CMK (cell line): Measurements from ENCODE around the gene ADGRG3.

Experiments used
- DNase-seq: peaks from one replicate; pipeline ENCODE4 v3.0.0-alpha.2; 2010; ENCODE audit warnings: low read depth

Gene ADGRG3

DNA sequence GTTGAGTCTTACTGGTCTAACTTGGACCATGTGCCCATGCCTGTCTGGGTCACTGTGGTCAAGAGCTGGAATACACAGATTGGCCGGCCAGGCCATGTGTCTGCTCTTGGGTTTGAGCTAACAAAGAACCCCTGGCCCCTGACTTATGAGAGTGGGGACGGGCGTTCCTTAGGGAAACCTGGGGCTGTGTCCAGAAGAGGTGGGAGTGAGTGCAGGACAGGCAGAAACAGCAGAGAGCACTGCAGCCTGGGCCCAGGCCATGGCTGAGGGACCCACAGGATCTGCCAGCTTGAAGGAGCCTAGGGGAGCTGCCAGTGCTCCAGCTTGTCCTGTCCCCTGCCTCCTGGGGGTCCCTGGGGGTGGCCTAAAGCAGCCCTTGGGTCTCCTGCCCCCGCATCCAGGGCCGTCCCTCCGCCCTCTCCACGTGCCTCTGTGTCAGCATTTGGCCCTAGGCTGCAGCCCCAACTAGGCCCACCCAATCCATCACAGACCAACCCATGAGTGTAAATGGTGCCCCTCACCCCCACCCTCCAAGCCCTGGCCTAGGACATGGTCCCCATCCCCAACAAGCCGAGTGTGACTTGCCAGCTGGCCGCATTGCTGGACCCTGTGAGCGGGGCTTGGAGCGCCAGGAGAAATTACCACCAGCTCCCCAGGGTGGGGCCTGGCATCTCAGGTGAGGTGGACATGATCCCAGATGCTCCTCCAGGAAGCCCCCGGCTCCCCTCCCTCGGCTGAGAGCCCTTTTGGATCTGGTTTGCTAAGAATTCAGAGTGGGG lies 14.0 kb downstream of the ADGRG3 start:
- DNase-seq: no peak

DNA sequence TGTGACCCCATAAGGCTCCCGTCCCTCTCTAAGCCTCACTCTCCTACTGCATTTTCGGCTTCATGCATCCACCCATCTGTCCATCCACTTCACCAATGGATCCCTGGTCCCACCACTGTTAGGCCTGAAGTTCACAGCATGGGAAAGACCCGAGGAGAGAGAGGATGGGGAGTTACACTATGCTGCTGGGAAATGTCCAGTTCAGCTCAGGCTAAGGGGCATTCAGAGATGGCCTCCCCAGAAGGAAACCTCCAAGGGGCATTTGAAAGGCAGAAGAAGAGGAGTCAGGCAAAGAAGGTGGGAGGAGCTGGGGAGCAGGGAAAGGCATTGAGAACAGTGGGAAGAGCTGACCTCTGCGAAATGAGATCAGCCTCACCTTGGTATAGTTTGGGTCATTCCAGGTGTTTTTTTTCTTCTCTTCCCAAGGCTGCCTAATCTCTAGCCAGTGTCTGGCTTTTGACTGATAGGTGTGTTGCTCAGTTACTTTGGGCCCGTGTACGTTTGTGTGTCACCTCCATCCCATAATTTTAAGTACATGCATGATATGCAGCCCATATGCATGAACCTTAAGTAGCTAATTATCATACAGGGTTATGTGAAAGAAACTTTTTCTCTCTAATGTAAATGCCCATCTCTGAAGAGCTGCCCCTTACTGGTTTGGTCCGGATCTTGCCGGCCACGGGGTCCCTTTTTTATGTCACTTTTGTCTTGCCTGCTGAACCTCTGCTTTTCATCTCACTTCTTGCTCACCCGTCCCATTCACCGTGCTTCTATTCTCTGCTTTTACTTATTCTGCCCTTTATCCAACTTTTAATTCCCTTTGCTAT lies 14.9 kb downstream of the ADGRG3 start:
- DNase-seq: no peak

DNA sequence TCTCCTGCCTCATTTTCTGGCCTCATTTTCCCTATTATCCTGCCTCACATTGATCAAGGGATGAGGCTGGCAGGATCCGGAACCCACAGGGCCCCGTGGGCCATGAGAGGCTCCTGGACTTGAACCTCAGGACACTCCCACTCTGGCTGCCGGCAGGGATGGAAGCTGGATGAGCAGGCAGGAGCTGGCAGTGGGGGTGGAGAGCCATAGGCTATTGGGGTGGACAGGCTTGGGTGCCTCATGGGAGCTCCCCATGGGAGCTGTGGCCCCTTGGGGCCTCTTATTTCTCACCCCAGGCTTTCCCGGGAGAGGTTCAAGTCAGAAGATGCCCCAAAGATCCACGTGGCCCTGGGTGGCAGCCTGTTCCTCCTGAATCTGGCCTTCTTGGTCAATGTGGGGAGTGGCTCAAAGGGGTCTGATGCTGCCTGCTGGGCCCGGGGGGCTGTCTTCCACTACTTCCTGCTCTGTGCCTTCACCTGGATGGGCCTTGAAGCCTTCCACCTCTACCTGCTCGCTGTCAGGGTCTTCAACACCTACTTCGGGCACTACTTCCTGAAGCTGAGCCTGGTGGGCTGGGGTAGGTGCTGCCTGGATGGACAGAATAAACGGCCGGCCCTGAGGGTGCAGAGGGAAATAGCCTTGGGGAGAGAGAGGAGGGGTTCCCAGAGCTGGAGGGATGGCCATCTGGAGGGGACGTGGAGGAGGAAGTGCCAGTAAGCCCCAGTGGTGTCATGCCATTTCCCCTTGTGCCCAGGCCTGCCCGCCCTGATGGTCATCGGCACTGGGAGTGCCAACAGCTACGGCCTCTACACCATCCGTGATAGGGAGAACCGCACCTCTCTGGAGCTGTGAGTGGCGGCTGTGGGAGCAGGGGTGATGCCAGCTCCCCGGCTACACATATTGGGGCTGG lies 15.8 kb downstream of the ADGRG3 start:
- no peak for DNase-seq

DNA sequence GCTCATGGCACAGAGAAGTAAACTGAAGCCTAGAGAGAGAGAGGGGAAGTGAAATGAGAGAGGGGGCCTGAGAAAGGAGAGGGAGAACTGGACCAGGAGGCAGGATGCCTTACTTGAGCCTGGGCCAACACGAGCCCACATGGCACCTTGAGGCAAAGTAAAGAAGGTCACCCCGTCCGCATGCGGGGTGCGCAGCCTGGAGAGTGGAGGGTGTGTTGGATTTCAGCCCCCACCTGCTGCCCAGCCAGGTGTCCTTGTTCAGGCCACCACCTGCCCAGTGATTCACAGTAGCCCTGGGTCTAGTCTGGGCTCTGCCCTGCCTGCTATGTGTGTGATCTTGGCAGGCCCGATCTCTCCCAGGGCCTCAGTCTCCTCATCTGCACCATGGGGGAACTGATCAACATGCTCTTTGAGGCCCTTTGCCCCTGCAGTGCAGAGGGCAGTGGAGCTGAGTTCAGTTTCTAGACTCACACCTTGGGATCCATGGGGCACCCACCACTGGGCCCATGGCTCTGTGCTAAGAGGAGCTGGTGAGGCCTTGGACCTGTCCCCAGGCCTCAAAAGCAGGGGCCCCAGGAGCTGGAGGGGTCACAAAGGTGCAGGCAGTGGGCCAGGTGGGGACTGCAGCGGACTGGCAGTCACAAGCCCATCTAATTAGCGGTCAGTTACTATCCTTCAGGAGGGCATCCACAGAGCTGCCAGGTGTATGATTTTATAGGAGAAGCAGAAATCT lies 16.7 kb downstream of the ADGRG3 start:
- DNase-seq: no peak

DNA sequence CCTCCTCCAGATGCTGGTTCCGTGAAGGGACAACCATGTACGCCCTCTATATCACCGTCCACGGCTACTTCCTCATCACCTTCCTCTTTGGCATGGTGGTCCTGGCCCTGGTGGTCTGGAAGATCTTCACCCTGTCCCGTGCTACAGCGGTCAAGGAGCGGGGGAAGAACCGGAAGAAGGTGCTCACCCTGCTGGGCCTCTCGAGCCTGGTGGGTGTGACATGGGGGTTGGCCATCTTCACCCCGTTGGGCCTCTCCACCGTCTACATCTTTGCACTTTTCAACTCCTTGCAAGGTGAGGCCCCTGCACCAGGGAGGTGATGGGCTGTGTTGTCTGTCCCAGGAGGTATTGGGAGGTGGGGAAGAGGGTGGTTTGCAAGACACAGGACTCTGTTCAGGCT lies 17.5 kb downstream of the ADGRG3 start:
- DNase-seq: no peak

DNA sequence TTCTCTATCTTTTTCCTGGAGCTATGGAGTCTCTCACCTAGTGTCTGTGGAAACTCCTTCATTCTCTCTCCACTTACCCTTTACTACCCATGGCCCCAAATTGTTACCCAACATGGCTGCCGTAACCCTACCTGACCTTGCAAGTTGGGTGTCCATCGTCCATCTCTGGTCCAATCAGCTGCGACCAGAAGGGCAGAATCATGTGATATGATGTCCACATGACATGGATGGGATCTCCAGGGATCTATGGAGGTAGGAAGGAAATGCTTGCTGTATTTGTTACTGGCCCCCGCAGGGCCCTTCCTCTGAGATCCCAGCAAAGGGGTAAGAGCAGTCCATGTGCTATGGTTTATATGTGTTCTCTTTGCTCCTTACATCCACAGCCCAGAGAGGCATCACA lies 18.5 kb downstream of the ADGRG3 start:
- DNase-seq: no peak

DNA sequence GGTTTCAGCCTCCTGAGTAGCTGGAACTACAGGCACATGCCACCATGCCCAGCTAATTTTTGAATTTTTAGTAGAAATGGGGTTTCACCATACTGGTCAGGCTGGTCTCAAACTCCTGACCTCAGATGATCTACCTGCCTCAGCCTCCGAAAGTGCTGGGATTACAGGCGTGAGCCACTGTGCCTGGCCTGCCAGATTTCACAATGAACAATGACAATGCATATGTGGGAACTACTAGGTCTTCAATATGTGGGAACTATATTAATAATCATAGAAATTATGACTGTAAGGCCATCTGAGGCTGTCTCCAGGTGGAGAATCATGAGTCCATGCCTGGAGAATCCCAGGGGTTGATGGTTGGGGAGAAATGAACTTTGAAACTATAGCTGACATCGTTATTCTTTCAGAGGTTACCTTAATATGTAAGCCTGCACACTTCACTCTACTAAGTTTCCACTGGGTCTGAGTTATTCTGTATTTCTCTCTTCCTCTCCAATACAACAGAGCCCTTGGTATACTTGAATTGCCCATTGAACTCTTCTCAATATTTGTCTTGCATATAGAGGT lies 19.3 kb downstream of the ADGRG3 start:
- DNase-seq: no peak

DNA sequence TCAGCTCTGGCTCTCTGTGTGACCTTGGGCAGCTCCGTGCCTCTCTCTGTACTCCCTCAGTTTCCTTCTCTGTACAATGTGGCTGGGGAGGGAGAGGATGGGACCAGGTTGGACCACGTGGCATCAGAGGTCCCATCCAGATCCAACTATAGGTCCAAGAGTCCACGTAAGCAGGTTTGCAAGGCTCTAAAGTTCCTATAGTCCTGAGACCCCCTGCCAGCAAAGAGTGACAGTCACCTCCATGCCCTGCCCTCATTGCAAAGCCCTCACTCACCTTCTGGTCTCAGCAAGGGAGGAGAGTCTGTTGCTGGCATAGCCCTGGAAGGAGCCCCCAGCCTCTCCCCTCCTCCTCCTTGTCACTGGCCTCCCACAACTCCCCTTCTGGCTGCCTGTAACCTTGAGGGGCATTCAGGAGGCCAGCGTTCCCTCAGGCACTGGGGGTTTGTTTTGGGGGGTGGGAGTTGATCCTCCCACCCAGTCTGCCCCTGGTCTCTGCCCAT lies 20.4 kb downstream of the ADGRG3 start:
- no peak for DNase-seq

DNA sequence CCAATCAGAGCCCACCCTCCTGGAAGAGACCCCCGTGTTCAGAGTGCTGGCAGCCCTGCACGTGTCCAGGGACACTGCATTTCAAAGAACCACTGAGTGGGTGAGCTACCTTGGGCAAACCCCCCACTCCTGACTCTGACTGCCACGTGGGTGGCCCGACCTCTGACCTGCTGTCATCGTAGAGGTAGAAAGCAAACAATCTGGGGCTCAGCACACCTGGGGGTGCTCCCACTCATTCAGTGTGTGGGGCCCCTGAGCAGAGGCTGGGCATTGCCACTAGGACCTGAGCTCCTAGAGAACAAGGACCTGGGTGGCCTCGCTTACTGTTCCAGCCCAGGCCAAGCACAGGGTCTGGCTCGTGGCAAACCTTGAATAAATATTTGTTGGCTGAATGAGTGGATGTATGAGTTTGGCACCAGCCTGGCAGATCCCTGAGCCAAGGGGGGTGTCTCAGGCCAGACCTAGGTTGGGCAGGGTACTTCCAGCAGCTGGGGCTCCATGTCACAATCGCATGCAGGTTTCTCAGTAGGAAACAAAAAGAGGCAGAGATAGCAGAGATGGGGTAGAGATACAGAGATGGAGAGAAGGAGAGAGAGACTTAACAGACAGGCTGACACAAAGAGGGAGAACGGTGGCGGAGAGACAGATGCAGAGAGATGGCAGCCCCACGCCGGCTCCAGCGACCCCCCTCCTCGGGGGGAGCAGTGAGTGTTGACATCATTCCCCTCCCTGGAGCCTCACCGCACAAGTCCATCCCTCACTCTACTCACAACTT lies 21.1 kb downstream of the ADGRG3 start:
- no peak for DNase-seq

DNA sequence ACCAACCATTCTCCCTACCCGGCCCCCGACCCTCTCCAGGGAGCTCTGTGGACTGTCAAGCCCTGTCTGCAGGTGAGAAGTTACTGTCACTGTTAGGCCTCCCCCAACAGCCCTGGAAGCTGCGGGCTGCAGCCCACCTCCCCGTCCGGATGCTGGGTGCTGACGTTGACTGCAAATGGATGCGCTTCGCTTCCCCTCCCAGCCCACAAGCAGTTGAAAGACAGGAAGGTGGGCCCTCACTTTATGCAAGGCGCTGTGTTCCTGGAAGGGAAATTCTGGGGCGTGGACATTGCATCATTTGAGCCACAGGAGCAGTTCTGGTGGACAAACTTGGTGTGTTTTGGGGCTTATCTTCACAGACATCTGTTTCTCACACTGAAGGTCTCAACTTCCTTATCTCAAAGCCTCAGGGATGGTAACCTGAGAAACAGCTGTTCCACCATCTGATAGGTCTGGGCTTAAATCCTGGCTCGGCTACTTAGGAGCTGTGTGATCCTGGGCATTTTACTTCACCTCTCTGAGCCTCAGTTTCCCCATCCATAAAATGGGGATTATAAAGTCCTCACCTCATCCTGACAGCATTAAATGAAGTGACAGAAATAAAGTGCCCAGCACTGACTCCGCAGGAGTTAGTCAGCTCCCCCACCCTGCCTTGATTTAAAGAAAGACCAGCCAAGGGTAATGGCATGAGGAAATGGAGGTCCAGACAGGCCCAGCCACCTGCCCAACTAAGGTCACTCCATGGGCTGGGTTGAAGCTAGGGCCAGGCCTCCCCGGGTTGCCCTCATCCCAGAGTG lies 21.9 kb downstream of the ADGRG3 start:
- DNase-seq: peak; percentile 100

DNA sequence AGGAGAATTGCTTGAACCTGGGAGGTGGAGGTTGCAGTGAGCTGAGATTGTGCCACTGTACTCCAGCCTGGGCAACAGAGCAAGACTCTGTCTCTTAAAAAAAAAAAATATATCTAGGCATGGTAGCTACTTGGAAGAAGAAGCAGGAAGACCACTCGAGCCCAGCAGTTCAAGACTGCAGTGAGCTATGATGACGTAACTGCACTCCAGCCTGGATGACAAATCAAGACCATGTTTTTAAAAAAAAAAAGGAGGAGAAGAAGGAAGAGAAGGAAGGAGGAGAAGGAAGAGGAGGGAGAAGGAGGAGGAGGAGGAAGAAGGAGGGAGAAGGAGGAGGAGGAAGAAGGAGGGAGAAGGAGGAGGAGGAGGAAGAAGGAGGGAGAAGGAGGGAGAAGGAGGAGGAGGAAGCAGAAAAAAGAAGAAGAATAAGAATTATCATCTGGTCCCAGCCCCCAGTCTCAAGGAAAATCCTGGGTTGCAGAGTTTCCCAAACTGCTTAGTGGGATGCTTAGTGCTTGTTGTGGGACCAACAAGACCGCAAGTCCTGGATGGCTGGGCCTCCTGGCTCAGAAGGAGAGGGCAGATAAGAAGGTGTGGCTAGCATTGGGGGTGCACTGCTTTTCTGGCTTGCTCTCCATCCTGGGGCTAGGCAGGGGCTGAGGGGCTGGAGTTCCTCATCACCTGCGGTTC lies 22.8 kb downstream of the ADGRG3 start:
- peak; percentile 75 for DNase-seq

DNA sequence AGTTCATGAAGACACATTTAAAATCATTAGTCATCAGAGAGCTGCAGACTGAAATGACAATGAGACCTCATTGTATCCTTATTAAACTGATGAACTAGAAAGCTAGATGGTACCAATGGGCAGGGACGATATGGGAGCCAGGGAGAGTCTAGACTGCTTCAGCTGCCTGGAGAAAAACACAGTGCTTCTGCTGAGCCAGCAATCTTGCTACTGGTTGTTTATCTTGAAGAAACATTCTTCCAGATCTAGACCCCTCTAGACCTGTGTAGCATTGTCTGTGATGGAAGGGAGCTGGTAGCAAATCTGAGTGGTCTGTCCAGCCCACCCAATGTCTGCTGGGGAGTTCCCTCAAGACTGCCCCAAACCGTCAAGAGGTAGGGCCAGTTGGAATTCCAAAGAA lies 24.5 kb downstream of the ADGRG3 start:
- no peak for DNase-seq

DNA sequence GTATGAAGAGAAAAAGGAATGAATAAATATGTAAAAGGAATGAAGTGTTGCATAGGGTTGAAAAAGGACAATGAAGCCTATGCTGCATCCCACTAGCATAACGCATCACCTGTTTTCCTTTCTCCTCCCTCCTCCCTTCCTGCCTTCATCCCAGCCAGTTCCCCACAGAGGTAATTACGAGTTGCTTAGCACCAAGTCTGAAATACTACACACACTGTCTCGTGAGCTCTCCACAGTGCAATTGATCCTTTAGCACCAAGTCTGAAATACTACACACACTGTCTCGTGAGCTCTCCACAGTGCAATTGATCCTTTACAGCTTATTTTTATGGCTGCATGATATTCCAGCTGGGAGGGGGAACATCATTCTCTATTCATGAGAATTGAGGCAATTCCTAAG lies 25.4 kb downstream of the ADGRG3 start:
- no peak for DNase-seq

DNA sequence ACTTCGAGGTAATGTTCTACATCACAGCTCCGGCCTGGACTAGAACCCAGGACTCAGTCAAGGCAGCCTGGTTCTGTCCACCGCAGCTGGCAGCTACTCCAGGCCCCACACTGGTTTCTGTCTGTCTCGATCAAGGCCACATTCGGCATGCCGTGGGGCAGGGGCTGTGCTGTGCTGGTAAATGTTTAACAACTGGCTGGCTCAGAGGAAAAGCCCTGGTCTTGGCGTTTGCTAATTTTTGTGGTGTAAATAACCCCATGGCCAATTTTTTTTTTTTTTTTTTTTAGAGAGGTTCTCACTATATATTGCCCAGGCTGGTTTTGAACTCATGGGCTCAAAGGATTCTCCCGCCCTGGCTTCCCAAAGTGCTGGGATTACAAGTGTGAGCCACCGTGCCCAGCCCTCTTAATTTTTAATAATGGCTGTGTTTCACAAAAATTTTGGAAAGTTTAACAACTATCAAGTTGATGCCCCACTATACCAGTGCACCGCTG lies 26.2 kb downstream of the ADGRG3 start:
- DNase-seq: no peak

DNA sequence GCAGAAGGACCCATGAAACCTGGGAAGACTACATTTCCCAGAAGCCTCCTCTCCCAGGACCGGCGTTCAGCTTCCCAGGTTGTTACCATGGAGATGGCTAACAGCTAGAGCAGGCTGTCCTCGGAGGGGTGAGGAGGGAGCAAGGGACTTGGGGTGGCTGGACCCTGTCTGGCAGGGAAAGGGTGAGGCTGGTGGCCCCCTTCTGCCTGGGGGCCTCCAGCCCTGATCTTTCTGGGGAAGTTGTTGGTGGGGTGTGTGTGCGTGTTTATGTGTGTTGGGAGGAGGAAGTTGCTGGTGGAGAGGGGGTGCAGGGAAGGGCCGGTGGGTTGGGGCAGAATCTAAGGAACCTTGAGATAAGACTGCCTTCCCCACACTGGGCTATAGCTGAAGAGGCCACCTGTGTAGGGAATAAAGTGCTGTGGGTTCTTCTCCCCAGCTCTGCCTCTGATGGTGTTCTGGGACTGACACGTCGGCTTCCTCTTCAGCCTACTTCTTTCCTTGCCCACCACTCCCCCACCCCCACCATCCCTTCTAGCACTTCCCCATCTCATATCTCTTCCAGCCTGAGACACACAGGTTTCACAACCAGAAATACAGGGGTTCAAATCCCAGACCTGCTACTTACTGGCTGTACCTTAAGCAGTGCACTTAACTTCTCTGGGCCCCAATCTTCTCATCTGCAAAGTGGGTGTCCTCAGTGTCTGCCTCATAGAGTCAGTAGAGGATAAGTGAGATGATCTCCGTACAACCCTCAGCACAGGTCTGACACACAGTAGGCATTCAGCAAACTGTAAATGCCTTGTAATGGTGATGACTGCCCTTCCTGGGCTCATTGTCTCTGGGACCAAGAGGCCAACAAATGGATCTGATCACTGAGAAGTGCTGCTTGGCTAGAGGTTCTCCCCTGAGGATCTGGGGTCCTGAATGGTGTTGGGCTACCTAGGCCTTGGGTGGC lies 26.9 kb downstream of the ADGRG3 start, which contains the start of gene DRC7:
Gene DRC7 (plus strand): TSS at position 82 of the 955 bp plus-strand sequence. CDS start 3,144 bp downstream, outside the sequence.
- peak; percentile 85 for DNase-seq

DNA sequence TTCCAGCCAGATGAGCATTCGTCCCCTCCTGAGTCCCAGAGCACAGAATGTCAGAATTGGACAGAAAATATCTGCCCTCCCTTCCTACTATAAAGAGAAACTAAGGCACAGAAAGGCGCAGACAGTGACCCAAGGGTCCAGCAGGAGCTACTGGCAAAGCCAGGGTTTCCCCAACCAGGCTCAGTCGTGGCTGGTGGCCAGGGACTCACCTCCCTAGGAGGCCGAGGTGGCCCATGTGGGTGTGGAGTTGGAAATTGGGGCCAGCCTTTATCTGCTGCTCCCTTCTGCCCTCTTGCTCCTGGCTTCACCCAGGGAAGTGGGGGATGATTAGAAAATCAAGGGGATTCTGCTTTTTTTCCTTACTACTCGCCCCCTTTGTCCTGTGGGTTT lies 27.6 kb downstream of the ADGRG3 start:
- no peak for DNase-seq

DNA sequence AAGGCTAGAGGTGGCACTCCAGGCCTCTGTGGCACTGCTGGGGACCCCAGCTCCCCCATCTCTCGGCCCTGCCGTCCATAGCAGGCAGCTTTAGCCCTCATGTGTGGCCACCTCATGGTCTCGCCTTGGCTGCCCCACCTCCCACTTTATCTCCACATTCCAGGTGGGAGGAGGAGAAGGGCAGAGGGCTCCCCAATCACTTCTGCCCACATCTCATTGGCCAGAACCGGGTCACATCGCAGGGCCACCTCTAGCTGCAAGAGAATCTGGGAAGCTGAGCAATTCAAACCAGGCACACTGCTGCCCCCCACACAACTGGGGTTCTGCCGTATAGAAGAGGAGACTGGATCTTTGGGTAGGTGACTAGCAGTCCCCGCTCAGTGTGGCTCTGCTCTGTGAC lies 28.1 kb downstream of the ADGRG3 start:
- DNase-seq: no peak
